CD4-positive, alpha-beta T cell treated with Interferon gamma for 1 hour (primary cell): ENCODE measurements around the gene IGF2R.

Experiments used
- DNase-seq: peaks from one replicate; pipeline ENCODE4 v3.0.0-alpha.2; 2020

The IGF2R gene

GRCh38 chr6:160154471-160154870 is 185.6 kb downstream of the IGF2R start:
- DNase-seq = no peak

- no peak for DNase-seq
Measured at GRCh38 chr6:160156842-160157241, 188.0 kb downstream of the IGF2R start.

GRCh38 chr6:160160450-160160849 is 191.6 kb downstream of the IGF2R start:
- DNase-seq = no peak
